PFSK-1 (cell line): Measurements from ENCODE around the gene NBEA.

Source experiments
- FOXP2 ChIP-seq: optimal IDR thresholded peaks from 2 replicates; pipeline ENCODE3; 2011; ENCODE audit warnings: borderline replicate concordance, control low read depth, inconsistent platforms; ENCODE audit not compliant: insufficient read depth; ENCODE audit errors: extremely low read length, extremely low read depth
- POLR2AphosphoS5 ChIP-seq: IDR thresholded peaks from 2 replicates; pipeline ENCODE4 v1.6.1; 2012; ENCODE audit warnings: low read depth, mild to moderate bottlenecking, control low read depth, low read length, moderate library complexity
- SIN3A ChIP-seq: IDR thresholded peaks from 2 replicates; pipeline ENCODE4 v1.6.1; 2012; ENCODE audit warnings: mild to moderate bottlenecking, low read length, moderate library complexity, borderline replicate concordance; ENCODE audit not compliant: insufficient read depth
- TAF1 ChIP-seq: IDR thresholded peaks from 2 replicates; pipeline ENCODE4 v1.6.1; 2012; ENCODE audit warnings: low read length, control low read depth, borderline replicate concordance; ENCODE audit not compliant: insufficient read depth
- TF ChIP-seq, protein P1 (sequence below), 2 experiments: IDR thresholded peaks; 2 replicates each; pipeline versions ENCODE4 v1.6.1 to v1.8.0; 2011 to 2012; ENCODE audit warnings: low read depth in 2 of 2, low read length in 2 of 2, control low read depth in 1 of 2, inconsistent platforms in 1 of 2, mild to moderate bottlenecking in 1 of 2, moderate library complexity in 1 of 2; ENCODE audit not compliant: insufficient read depth in 1 of 2

NBEA gene

DNA sequence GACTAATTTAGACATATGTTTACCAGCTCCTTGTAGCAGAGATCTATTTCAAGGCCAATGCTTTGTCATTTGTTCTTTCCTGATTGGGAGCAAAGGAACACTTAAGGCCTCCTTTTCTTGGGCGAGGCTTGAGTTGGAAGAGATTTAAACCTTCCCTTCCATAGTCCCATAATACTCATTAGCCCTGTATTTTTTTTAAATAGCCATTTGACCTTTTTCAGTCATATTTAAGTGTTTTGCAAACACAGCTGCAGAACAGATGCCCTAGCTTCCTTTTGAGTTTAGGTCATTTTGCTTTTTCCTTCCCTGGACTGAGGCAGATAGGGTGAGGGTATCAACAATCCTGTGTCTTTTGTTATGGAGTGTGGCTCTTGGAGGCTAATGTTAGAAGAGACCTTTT is 198.3 kb downstream of the NBEA start:
- TF ChIP-seq, protein P1, sequence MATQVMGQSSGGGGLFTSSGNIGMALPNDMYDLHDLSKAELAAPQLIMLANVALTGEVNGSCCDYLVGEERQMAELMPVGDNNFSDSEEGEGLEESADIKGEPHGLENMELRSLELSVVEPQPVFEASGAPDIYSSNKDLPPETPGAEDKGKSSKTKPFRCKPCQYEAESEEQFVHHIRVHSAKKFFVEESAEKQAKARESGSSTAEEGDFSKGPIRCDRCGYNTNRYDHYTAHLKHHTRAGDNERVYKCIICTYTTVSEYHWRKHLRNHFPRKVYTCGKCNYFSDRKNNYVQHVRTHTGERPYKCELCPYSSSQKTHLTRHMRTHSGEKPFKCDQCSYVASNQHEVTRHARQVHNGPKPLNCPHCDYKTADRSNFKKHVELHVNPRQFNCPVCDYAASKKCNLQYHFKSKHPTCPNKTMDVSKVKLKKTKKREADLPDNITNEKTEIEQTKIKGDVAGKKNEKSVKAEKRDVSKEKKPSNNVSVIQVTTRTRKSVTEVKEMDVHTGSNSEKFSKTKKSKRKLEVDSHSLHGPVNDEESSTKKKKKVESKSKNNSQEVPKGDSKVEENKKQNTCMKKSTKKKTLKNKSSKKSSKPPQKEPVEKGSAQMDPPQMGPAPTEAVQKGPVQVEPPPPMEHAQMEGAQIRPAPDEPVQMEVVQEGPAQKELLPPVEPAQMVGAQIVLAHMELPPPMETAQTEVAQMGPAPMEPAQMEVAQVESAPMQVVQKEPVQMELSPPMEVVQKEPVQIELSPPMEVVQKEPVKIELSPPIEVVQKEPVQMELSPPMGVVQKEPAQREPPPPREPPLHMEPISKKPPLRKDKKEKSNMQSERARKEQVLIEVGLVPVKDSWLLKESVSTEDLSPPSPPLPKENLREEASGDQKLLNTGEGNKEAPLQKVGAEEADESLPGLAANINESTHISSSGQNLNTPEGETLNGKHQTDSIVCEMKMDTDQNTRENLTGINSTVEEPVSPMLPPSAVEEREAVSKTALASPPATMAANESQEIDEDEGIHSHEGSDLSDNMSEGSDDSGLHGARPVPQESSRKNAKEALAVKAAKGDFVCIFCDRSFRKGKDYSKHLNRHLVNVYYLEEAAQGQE (IDR thresholded peaks at IDR 0.05; ENCODE audit: insufficient read depth in 1 of 2, low read depth in 2 of 2, low read length in 2 of 2) = no peak
- TF ChIP-seq TAF1 (no peak), POLR2AphosphoS5 (no peak), FOXP2 (no peak)

DNA sequence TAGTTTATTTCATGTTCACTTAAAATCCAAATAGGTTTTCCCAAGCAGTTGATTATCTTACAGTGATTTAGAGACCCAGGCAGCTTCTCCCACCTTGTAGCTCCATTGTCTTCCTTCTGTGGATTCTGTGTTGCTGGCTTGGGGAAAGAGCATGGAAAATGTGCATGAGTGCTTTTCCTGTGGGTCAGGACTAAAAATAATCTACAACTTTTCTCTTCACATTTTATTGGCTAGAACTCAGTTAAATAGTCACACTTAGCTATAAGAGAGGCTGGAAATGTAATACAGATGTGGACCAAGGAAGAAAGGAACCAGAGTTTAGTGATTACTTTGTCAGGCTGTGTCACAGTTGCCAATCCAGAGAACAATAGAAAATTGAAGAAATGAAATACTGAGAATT is 198.8 kb downstream of the NBEA start:
- no peak for TF ChIP-seq TAF1
- TF ChIP-seq, protein P1 (IDR thresholded peaks at IDR 0.05; ENCODE audit: insufficient read depth in 1 of 2, low read depth in 2 of 2, low read length in 2 of 2) = no peak
- no peak for TF ChIP-seq FOXP2
- no peak for TF ChIP-seq POLR2AphosphoS5
- no peak for TF ChIP-seq SIN3A

DNA sequence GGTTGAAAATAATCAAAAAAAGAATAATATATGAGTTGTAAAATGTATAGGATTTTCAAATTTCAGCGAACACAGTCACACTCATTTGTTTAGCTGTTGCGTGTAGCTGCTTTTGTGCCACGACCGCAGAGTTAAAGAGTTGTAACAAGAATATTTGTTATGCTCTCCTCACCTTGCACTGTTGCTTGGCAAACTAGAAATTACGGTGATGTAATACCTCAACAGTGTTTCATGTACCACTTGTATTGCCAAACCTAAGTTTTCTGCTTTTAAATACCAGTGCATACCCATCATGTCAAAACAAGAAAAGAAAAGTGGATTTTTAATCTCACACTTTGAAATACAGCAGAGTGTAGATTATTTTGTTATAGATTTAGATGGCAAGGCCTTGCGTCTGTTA is 201.1 kb downstream of the NBEA start:
- no peak for TF ChIP-seq POLR2AphosphoS5
- TF ChIP-seq, protein P1 (IDR thresholded peaks at IDR 0.05; ENCODE audit: insufficient read depth in 1 of 2, low read depth in 2 of 2, low read length in 2 of 2) = no peak
- TF ChIP-seq FOXP2 = no peak
- TF ChIP-seq SIN3A = no peak
- no peak for TF ChIP-seq TAF1

DNA sequence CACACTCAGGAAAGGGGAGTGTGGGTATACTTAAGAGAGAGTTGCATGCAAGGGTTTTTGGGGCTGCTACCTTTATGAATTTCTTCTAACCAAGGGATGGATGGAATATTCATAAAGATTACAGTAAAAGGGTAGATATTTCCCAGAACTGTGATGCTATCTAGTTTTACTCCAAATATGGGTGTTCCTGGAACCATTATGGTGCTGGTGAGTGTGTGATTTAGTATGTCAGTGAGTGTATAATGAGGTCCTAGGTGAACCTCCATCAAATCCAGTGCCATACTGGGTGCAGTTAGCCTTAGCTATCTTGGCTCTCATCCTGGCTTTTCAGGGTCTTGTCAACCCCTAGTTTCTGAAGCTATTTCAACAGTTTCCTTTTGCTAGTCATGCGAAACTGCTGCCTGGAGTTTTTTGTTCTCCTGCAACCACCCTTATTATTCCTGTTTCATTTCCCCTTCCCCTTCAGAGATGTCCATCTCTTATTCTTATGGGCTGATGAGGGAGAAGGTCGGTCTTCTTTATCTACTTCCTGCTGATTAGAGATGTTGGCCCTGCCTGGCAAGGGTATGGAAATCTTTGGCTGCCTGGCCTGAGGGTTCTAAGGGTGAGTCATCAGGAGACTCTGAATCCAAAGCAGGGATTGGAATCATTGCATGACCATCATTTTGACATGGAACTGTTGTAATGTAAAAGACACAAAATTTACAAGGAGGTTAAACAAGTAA is 202.3 kb downstream of the NBEA start:
- TF ChIP-seq SIN3A (no peak), POLR2AphosphoS5 (no peak), TAF1 (no peak), FOXP2 (no peak)
- TF ChIP-seq, protein P1 (IDR thresholded peaks at IDR 0.05; ENCODE audit: insufficient read depth in 1 of 2, low read depth in 2 of 2, low read length in 2 of 2) = no peak

DNA sequence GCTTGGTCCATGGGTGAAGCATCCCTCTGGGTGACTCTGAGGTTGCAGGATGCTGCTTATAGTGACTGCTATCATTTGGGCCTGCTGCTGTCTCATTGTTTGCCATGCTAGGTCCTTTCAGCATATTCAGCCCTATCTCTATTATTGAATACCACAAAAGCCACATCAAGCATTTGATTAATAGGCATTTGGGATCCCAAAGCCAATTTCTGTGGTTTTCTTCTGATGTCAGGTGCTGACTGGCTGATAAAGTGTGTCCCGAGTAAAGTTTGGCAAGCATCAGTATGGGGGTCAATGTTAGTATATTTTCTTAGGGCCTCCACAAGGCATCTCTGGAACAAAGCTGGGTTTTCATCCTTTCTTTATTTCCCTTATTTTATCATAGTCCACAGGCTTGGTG is 204.6 kb downstream of the NBEA start:
- TF ChIP-seq, protein P1 (IDR thresholded peaks at IDR 0.05; ENCODE audit: insufficient read depth in 1 of 2, low read depth in 2 of 2, low read length in 2 of 2) = no peak
- TF ChIP-seq SIN3A (no peak), TAF1 (no peak), POLR2AphosphoS5 (no peak), FOXP2 (no peak)
